DOHH2 (cell line): ENCODE data around the gene HIPK4.
"Not testable (repeated sequence)": the region's sequence is repeated elsewhere in the genome, so short reads cannot be mapped to it uniquely, and the experiment has no call there.

Source experiments
- H3F3A ChIP-seq: fragments of 200-600 bp; sonication (generic), shearing (Covaris generic); 2 replicates; pipeline ENCODE4 v1.6.0; 2016; ENCODE audit warnings: antibody characterized with exemption, mild to moderate bottlenecking; ENCODE audit not compliant: control insufficient read depth, insufficient read depth
- H3K27ac ChIP-seq: fragments of 200-600 bp; sonication (generic); 2 replicates; pipeline ENCODE4 v1.5.1; 2014; ENCODE audit warnings: low read depth, mild to moderate bottlenecking, low read length, moderate library complexity
- H3K27me3 ChIP-seq: fragments of 200-600 bp; sonication (generic); 2 replicates; pipeline ENCODE4 v1.6.1; 2014; ENCODE audit warnings: mild to moderate bottlenecking, low read length, mixed read lengths; ENCODE audit not compliant: control insufficient read depth
- H3K36me3 ChIP-seq: fragments of 200-600 bp; sonication (generic); 2 replicates; pipeline ENCODE4 v1.6.1; 2014; ENCODE audit warnings: mild to moderate bottlenecking, low read length, moderate library complexity, mixed read lengths; ENCODE audit not compliant: control insufficient read depth
- H3K4me1 ChIP-seq: fragments of 200-600 bp; sonication (generic); 2 replicates; pipeline ENCODE4 v1.6.1; 2014; ENCODE audit warnings: mild to moderate bottlenecking, low read length, mixed read lengths; ENCODE audit not compliant: control insufficient read depth
- H3K4me2 ChIP-seq: fragments of 200-600 bp; sonication (generic); 2 replicates; pipeline ENCODE4 v1.6.0; 2014; ENCODE audit warnings: mild to moderate bottlenecking, low read length, moderate library complexity
- H3K4me3 ChIP-seq: fragments of 200-600 bp; sonication (generic); 2 replicates; pipeline ENCODE4 v1.5.1; 2014; ENCODE audit warnings: mild to moderate bottlenecking, low read length, mixed read lengths
- H3K79me2 ChIP-seq: fragments of 200-600 bp; sonication (generic); 2 replicates; pipeline ENCODE4 v1.6.1; 2014; ENCODE audit warnings: mild to moderate bottlenecking, low read length, mixed read lengths; ENCODE audit not compliant: control insufficient read depth
- H3K9me2 ChIP-seq: fragments of 200-600 bp; sonication (generic); replicated peaks from 2 replicates; pipeline ENCODE4 v1.6.1; 2014; ENCODE audit warnings: mild to moderate bottlenecking, low read length, mixed read lengths; ENCODE audit not compliant: control insufficient read depth
- H3K9me3 ChIP-seq: fragments of 200-600 bp; sonication (generic); 2 replicates; pipeline ENCODE4 v1.6.1; 2014; ENCODE audit warnings: antibody characterized with exemption, low read length, mixed read lengths; ENCODE audit not compliant: control insufficient read depth, insufficient read depth
- H4K20me1 ChIP-seq: fragments of 200-600 bp; sonication (generic); 2 replicates; pipeline ENCODE4 v1.6.0; 2014; ENCODE audit warnings: low read depth, mild to moderate bottlenecking, antibody characterized with exemption, low read length, moderate library complexity; ENCODE audit not compliant: control insufficient read depth, insufficient read depth
- EZH2phosphoT487 ChIP-seq: fragments of 200-600 bp; sonication (generic); IDR thresholded peaks from 2 replicates; pipeline ENCODE4 v1.6.1; 2017; ENCODE audit warnings: borderline replicate concordance, mild to moderate bottlenecking, antibody characterized with exemption, low read length, moderate library complexity, mixed read lengths
- TF ChIP-seq, protein P1 (sequence below): fragments of 200-600 bp; sonication (generic); IDR thresholded peaks from one replicate; pipeline ENCODE4 v1.5.1; 2014; ENCODE audit warnings: antibody characterized with exemption, mild to moderate bottlenecking, low read depth, low read length; ENCODE audit not compliant: poor library complexity, severe bottlenecking

HIPK4 gene

DNA sequence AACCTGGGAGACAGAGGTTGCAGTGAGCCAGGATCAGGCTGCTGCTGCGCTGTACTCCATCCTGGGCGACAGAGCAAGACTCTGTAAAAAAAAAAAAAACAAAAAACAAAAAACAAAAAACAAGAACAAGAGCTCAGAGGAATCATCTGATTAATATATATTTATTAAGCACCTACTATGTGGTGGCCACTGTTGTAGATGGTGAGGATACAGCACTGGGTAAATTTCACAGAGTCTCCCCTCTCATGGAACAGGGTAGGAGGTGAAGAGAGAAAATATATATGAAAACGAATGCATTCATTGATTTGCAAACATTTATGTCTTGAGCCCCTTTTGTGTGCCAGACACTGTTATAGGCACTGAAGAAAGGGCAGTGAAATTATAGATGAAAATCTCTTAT lies 41.7 kb upstream of the HIPK4 start:
- H3K27me3 ChIP-seq = no peaks in the 10 kb centered on the region; the same call in 1 of the 2 replicates
- H4K20me1 ChIP-seq = no peaks in the 10 kb centered on the region
- no peak overlapping the region for H3K4me2 ChIP-seq
- peaks cover 11% of the 10 kb centered on the region for H3F3A ChIP-seq
- no peaks in the 10 kb centered on the region for H3K9me2 ChIP-seq
- H3K27ac ChIP-seq = no peak overlapping the region
- no peak for TF ChIP-seq EZH2phosphoT487
- TF ChIP-seq, protein P1, sequence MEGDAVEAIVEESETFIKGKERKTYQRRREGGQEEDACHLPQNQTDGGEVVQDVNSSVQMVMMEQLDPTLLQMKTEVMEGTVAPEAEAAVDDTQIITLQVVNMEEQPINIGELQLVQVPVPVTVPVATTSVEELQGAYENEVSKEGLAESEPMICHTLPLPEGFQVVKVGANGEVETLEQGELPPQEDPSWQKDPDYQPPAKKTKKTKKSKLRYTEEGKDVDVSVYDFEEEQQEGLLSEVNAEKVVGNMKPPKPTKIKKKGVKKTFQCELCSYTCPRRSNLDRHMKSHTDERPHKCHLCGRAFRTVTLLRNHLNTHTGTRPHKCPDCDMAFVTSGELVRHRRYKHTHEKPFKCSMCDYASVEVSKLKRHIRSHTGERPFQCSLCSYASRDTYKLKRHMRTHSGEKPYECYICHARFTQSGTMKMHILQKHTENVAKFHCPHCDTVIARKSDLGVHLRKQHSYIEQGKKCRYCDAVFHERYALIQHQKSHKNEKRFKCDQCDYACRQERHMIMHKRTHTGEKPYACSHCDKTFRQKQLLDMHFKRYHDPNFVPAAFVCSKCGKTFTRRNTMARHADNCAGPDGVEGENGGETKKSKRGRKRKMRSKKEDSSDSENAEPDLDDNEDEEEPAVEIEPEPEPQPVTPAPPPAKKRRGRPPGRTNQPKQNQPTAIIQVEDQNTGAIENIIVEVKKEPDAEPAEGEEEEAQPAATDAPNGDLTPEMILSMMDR = no peak
- no peaks in the 10 kb centered on the region for H3K36me3 ChIP-seq
- H3K4me3 ChIP-seq = no peak overlapping the region
- H3K79me2 ChIP-seq = no peaks in the 10 kb centered on the region
- H3K9me3 ChIP-seq = no peaks in the 10 kb centered on the region
- H3K4me1 ChIP-seq = peaks cover 42% of the 10 kb centered on the region

DNA sequence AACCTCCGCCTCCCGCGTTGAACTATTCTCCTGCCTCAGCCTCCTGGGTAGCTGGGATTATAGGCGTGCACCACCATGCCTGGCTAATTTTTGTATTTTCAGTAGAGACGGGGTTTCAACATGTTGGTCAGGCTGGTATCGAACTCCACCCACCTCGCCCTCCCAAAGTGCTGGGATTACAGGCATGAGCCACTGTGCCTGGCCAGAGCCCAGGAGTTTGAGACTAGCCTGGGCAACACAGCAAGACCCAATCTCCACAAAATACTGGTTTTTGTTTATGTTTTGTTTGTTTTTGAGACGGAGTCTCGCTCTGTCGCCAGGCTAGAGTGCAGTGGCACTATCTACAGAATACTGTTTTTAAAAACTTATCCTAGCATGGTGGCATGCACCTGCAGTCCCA lies 40.3 kb upstream of the HIPK4 start:
- H3K27me3 ChIP-seq, H3K79me2 ChIP-seq, H3F3A ChIP-seq, H3K4me2 ChIP-seq, H3K27ac ChIP-seq, H3K9me2 ChIP-seq, H3K9me3 ChIP-seq, H4K20me1 ChIP-seq, H3K4me3 ChIP-seq, H3K36me3 ChIP-seq: not testable (repeated sequence)
- H3K4me1 ChIP-seq = peaks cover 35% of the 10 kb centered on the region

DNA sequence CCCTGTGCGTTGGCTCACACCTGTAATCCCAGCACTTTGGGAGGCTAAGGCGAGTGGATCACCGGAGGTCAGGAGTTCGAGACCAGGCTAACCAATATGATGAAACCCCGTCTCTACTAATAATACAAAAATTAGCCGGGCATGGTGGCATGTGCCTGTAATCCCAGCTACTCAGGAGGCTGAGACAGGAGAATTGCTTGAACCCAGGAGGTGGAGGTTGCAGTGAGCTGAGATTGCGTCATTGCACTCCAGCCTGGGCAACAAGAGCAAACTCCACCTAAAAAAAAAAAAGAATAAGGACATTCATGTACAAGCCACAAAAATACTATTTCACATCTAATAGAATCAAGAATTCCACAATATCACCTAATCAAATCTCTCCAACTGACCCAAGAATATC lies 38.2 kb upstream of the HIPK4 start:
- not testable (repeated sequence) for H3K27me3 ChIP-seq, H4K20me1 ChIP-seq, H3K9me2 ChIP-seq, H3K9me3 ChIP-seq, H3K79me2 ChIP-seq, H3F3A ChIP-seq, H3K4me2 ChIP-seq, H3K4me3 ChIP-seq, H3K36me3 ChIP-seq, H3K27ac ChIP-seq
- H3K4me1 ChIP-seq = peaks cover 22% of the 10 kb centered on the region

DNA sequence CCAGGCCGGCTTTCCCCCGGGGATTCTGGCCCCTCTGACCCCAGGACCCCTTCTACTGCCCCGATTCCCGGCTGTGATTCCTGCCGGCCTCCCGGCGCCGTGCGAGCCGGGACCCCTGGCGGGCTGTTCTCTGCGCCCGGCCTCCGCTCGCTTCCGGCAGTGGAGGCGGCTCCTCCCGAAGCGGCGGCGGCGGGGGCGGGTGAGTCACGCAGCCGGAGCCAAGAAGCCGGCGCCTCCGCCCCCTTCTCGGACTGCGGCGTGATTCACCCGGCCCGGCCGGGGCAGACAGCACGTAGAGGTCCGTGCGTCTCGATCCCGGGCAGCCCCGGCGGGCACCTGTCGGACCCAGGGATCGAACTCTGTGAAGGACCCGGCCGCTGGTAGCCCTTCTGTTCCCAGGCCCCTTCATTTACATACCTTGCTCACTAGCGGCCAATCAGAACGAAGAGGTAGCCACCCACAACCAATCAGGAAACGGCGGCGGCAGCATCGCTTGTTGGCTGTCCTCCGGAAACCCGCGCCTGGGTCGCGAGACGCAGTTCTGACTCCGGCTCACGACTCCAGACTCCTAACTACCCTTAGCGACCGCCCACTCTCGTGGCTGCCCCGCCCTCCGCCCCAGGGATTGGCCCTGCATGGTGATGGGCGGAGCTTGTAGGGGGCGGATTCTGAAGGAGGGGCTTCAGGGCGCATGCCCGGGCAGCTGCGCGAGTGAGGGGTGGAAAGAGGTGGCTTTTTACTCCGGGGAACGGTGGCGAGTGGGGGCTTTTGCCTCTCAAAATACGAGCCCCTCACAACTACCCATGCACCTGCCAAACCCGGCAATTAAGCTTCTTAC lies 35.7 kb upstream of the HIPK4 start, which contains the start of gene SERTAD1:
SERTAD1 (minus strand) TSS at position 543 of the 838 bp plus-strand sequence. CDS start 2,446 bp downstream, outside the sequence.
- Histone ChIP-seq H3K9me2 (no peaks in the 10 kb centered on the region), H3K4me3 (peak within 1 kb of the TSS; percentile 99), H3K27ac (peak within 1 kb of the TSS; percentile 71), H3F3A (peaks cover 6% of the 10 kb centered on the region), H4K20me1 (no peaks in the 10 kb centered on the region), H3K4me1 (peaks cover 29% of the 10 kb centered on the region), H3K9me3 (no peaks in the 10 kb centered on the region), H3K27me3 (no peaks in the 10 kb centered on the region), H3K4me2 (peak within 1 kb of the TSS; percentile 100), H3K79me2 (peaks cover 13% of the 10 kb centered on the region), H3K36me3 (peaks cover 12% of the 10 kb centered on the region)
- no peak for TF ChIP-seq EZH2phosphoT487
- TF ChIP-seq, protein P1 = peak; percentile 86
